Inferior parietal cortex (tissue), 1 donor: ENCODE results near the gene ENKD1.

Experiments used
- DNase-seq: peaks from one replicate; pipeline ENCODE4 v3.0.0-alpha.2; 2016; ENCODE audit errors: extremely low spot score

ENKD1 gene

GRCh38 chr16:67651039-67651438, 15.5 kb downstream of the ENKD1 start:
- DNase-seq = no peak

DNA sequence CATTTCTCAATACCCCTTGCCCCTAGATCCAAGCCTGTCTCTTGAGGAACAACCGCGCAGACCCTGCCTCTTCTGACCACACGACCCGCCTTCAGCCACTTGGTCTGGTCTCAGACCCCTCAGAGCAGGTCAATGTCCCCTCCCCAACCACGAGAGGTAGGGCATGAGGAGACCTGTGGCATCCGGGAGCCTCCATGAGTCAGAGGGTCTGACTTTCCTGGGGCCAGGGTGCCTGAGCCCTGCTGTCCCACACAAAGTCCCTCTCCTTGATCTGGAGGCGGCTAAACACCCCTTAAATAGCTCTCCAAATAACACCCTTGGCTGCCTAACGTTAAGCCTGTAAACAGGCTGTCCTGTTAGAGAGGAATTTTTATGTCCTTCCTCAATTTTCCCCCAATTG, 16.5 kb downstream of the ENKD1 start:
- DNase-seq = no peak

DNA sequence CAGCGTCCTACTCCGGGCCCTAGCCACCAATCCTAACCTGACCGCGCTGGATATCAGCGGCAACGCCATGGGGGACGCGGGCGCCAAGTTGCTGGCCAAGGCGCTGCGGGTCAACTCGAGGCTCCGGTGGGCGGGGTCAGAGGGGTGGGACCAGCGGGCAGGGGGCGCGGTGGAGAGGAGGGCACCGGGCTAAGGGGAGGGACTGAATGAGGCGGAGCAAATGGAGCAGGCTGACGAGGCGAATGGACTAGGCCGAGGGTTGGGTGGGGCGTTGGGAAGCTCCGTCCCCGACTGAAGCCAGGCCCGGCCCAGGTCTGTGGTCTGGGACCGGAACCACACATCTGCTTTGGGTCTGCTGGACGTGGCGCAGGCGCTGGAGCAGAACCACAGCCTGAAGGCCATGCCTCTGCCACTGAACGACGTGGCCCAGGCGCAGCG, 17.0 kb downstream of the ENKD1 start:
- DNase-seq = no peak

- DNase-seq = no peak
Observed at GRCh38 chr16:67648764-67649407, 17.7 kb downstream of the ENKD1 start.

- DNase-seq = no peak
Observed at GRCh38 chr16:67648088-67648763, 18.3 kb downstream of the ENKD1 start.

- no peak for DNase-seq
Observed at GRCh38 chr16:67647681-67648080, 18.9 kb downstream of the ENKD1 start.

- no peak for DNase-seq
Observed at GRCh38 chr16:67647111-67647651, 19.4 kb downstream of the ENKD1 start.

- DNase-seq = no peak
Observed at GRCh38 chr16:67645397-67646121, 21.0 kb downstream of the ENKD1 start.

DNA sequence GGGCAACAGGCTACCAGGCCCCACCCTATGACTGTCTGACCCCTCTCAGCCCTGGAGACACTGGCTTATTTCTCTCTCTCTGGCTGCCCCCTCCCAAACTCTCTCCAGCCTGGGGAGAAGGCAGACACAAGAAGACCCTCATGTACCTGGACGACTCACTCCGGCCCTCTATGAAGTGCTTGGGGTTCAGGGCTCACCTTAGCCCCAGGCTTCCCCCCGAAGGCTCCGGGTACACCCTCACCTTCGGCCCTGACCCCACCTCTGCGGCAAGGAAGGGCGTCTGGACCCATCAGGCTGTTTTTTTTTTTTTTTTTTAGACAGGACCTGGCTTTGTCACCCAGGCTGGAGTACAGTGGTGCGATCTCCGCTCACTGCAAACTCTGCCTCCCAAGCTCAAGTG, 22.5 kb downstream of the ENKD1 start:
- no peak for DNase-seq

DNA sequence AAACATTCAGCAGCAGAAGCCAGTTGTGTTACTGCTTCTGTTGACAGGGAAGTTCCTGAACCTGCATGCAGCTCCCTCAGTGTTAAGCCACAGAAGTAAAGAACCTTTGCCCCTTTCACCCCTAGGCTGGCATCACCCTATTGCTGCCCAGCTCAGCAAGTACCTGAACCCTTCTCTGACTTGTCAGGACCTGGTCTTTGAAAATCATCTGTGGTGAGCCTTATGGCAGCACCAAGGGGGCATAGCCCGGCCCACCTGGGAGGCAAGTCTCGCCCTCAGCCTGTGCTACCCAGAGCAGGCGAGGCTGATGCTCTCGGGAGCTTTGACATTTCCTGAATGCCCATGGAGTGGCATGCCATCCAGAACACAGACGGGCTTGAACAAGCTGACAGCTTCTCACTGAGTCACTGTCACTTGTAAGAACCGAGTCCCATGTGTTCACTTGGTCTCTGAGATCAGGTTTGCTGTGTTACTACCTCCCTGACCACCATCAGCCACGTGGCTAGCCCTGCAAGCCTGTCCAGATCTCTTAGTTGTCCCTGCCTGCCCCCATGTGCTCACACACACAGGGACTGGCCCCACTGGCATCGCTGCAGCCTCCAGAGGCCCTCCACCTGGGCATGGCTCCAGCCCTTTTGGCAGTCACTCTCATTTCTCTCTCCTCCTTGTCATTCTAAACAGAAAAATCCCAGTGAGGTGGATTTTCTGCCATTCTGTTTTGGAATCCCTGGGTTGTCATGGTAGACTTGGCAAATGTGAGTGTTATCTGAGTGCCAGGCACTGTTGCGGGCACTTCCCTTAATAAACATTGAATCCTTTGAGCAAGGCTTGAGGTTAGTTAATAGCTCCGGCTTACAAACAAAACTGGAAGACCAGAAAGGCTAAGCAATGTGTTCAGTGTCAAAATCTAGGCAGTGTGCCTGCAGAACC, 24.5 kb downstream of the ENKD1 start:
- peak; percentile 57 for DNase-seq

- DNase-seq = no peak
Observed at GRCh38 chr16:67637625-67638024, 28.9 kb downstream of the ENKD1 start.

DNA sequence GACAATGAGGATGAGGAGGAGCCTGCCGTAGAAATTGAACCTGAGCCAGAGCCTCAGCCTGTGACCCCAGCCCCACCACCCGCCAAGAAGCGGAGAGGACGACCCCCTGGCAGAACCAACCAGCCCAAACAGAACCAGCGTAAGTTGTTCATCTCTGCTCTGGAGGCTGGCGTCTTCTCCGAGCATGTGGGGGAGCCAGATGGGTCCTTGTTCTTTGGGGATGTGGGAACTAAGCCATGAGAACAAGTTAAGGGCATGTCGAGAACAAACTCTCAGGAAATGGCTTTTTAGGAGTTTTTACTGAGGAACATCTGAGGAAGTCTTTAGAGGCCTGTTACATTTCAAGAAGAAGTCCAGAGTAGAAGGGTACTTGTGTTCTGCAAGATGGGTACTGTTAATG, 29.8 kb downstream of the ENKD1 start:
- DNase-seq = no peak

DNA sequence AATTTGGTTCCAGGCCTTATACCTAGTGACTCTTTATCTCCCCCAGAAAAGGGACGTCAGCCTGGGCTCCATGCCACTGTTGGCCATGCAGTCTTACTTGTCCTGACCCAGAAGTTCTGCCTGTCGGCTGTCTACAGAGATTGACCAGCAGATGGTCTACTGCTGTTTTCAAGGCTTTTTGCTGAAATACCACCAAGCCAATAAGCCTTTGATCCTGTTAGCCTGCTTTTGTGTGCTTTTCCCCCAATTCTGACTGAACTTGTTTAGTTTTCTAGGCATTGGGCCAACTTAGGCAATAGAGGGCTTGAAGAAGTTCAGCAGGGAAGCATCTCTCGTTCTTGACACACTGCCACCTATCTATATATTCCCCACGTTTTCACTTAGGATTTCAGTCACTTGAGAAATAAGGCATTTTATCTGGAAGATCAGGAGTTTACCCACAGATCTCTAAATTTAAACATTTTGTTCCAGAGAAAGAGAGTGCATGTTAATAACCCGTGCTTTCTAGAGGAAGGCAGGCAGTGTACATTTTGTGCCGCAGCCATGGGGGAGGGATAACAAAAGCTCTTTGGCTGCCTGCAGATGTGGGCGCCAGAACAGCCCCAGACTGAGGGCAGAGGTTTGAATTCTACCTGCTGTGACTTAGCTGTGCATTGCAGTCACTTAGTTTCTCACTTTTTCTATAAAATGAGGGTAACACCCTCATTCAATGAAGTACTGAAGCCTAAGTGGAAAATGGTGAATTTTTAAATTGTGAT, 34.0 kb downstream of the ENKD1 start:
- DNase-seq = peak; percentile 65

GRCh38 chr16:67628216-67628615, 38.3 kb downstream of the ENKD1 start:
- no peak for DNase-seq

DNA sequence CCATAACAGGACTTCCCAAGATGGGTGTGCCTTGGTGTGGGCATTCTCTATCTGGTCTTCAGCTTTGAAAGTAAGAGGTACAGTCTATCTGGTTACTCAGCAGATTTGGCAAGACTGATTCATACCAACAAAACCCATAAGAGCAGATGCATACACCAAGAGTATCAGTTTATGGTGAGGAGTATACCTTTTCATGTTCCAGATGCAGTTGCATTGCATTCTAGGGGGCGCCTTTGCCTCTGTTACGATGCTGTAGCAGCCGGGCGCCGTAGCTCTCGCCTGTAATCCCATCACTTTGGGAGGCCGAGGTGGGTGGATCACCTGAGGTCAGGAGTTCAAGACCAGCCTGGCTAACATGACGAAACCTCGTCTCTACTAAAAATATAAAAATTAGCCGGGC, 52.7 kb downstream of the ENKD1 start:
- no peak for DNase-seq
